ENCODE results near the gene DNAH8.

GRCh38 chr6:39005774-39006173 is 290.7 kb downstream of the DNAH8 start:
- TF ChIP-seq, protein P1, sequence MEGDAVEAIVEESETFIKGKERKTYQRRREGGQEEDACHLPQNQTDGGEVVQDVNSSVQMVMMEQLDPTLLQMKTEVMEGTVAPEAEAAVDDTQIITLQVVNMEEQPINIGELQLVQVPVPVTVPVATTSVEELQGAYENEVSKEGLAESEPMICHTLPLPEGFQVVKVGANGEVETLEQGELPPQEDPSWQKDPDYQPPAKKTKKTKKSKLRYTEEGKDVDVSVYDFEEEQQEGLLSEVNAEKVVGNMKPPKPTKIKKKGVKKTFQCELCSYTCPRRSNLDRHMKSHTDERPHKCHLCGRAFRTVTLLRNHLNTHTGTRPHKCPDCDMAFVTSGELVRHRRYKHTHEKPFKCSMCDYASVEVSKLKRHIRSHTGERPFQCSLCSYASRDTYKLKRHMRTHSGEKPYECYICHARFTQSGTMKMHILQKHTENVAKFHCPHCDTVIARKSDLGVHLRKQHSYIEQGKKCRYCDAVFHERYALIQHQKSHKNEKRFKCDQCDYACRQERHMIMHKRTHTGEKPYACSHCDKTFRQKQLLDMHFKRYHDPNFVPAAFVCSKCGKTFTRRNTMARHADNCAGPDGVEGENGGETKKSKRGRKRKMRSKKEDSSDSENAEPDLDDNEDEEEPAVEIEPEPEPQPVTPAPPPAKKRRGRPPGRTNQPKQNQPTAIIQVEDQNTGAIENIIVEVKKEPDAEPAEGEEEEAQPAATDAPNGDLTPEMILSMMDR (conservative IDR thresholded peaks at IDR 0.05): no peak
- no peak for TF ChIP-seq EZH2 (IDR thresholded peaks at IDR 0.05; ENCODE audit: low read depth)

All from PC-9 (cell line).